GM18517 (cell line): ENCODE results near the gene NYAP2.
A peak's percentile ranks its signal among the peaks of the same experiment; 100 is the strongest.

ENCODE experiments used
- ATAC-seq: cut with Tn5 transposase; IDR thresholded peaks from one replicate; pipeline ENCODE4 v1.9.1; 2021; ENCODE audit warnings: mild to moderate bottlenecking, moderate library complexity; ENCODE audit not compliant: unreplicated experiment

NYAP2 gene

GRCh38 chr2:225615514-225615913 lies 216.0 kb downstream of the NYAP2 start:
- ATAC-seq: no peak

GRCh38 chr2:225616372-225616771 lies 216.9 kb downstream of the NYAP2 start:
- no peak for ATAC-seq

DNA sequence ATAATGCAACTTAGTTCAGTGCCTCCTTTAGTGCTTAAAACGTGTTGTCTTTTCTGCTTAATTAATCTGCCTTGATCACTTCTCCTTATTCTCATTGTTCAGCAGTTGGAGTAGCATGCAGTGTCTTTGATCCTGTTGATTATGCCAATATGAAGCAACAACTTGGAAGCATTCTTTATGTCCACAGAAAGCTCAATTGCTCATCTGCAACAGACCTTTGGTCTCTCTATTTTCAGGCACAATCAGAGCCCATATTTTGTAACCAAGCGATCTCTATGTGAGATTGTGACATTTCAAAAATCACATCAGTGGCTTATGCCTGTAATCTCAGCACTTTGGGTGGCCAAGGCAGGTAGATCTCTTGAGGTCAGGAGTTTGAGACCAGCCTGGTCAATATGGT lies 217.3 kb downstream of the NYAP2 start:
- ATAC-seq: no peak

DNA sequence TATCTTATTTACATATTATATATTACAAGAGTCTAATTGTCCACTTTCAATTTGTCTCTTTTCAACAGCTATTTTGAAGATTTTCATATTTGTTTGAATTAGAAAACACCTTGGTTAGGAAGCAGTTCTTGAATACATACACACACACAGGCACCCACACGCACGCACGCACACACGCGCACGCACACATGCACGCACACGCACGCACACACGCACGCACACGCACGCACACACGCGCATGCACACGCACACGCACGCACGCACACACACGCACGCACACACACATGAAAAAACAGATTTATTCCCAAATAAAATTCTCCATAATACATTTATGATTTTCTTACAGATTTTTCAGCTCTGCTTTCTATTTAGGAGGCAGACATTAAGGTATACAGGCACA lies 220.7 kb downstream of the NYAP2 start:
- no peak for ATAC-seq

GRCh38 chr2:225630824-225631533 lies 231.5 kb downstream of the NYAP2 start:
- ATAC-seq: no peak

GRCh38 chr2:225632351-225632750 lies 232.8 kb downstream of the NYAP2 start:
- no peak for ATAC-seq

DNA sequence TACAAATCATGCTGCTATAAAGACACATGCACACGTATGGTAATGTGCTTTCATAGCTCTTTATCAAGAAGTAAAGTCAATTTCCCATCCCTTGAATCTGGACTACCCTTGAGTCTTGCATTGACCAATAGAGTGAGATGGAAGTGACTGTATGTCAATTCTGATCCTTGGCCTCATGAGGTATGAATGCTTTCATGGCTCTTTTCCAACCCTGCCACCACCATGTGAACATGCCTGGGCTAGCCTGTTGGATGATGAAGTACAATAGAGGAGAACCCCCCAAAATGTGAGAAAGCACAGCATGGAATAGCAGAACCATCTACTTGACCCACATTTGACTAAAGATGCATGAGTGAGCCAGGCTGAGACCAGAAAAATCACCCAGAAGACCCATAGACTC lies 237.0 kb downstream of the NYAP2 start:
- no peak for ATAC-seq

DNA sequence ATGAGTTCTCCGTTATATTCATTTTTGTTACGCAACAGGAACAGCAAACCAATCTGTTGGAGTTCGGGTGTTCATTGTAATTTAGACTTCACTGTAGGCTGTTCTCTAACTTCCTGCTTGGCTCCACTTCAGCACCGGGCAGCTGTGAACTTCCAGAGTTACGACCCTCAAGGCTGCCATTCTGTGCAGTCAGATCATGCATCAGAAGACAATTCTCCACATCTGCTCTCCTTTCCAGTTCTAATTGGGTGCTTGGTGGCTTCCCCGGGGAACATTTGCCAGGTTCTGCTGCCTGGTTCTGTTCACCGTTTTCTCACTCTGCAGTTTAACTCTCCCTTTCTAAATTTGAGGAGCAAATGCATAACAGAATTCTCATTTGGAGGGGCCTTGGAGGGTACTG lies 237.7 kb downstream of the NYAP2 start:
- ATAC-seq: no peak

GRCh38 chr2:225640550-225640949 lies 241.0 kb downstream of the NYAP2 start:
- no peak for ATAC-seq

GRCh38 chr2:225649274-225649673 lies 249.8 kb downstream of the NYAP2 start:
- ATAC-seq: no peak

- ATAC-seq: no peak
Observed at GRCh38 chr2:225650041-225650440, 250.5 kb downstream of the NYAP2 start.

GRCh38 chr2:225660262-225661131 lies 261.0 kb downstream of the NYAP2 start:
- peak; percentile 83 for ATAC-seq

DNA sequence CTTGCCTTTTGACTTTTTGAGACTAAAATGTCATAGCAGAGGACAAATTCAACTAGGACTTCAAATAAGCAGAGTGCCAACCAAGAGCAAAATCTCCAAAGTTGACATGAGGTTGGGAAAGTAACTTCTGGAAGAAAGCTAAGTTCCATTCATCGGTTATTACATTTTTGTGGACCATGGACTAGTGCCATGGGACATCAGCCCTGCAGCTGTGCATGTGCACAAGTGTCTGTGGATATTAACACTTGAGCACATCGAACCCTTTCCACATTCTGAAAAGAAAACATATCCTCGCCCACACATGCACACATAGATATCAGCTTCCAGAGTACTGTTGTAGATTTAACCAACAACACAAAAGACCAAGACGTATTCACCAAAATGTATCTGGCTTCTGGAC lies 262.6 kb downstream of the NYAP2 start:
- ATAC-seq: no peak

DNA sequence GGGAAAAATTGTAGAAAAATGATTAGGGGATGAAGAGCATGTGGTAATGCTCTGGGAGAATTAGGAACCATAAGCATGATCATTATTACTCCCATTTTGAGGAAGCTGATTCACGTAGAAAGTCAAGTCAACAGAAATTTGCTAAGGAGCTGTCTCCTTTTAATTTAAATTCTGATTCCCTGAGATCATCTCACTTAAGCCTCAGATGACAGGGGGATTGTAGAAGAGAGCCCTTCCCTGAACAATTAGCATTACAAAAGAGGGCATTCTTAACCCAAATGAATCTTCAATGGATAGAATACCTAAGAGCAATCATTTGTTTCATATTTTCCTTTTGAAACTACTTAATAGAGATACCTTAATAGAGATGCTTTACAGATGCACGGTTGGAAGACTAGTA lies 267.9 kb downstream of the NYAP2 start:
- ATAC-seq: no peak

DNA sequence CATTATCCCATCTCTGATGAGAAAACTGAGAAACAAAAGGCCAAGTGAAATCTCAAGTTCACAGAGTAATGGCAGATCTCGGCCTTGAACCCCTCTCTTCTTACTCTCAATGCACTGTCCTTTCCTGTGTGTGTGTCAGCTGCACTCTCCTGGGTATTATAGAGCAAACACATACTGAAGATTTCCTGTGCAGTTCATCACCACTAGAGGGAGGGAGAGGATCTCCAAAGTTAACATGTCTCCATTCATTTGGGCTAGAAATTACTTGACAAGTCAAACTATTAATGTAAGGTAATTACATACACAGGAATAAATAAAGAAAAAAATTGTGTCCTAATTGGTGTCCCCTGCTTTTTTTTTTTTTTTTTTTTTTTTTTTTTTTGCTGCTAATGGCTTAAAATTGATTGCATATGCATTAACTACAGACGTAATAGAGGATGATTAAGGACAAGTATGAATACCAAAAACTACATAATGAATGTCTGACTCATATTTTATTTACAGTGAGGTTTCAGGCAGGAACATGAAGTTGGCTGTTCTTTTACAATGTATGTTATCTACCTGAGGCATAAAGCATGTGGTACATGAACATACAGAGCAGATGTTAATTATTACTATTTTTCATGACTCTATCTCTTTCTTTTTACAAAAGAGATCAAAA lies 269.2 kb downstream of the NYAP2 start:
- peak; percentile 89 for ATAC-seq

- ATAC-seq: no peak
Observed at GRCh38 chr2:225670111-225670974, 270.8 kb downstream of the NYAP2 start.

- no peak for ATAC-seq
Observed at GRCh38 chr2:225678792-225679191, 279.3 kb downstream of the NYAP2 start.

- ATAC-seq: no peak
Observed at GRCh38 chr2:225683258-225683657, 283.7 kb downstream of the NYAP2 start.

DNA sequence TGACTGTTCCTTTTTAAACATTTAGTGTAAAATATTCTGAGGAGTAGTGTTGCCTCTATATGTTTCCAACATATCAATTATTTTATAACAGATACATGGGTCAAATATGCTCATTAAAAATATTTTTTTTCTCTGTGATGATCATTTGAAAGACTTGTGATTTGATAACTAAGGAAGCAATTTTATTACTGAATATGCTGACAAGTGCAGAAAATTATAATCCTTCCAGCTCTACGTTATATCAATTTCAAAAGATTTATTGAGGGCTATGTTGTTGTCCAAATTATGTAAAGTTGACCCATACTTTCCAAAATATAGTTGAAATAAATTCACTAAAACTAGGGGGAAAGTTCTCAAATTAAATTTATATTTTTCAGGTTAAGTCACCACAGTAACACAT lies 290.6 kb downstream of the NYAP2 start:
- ATAC-seq: no peak

DNA sequence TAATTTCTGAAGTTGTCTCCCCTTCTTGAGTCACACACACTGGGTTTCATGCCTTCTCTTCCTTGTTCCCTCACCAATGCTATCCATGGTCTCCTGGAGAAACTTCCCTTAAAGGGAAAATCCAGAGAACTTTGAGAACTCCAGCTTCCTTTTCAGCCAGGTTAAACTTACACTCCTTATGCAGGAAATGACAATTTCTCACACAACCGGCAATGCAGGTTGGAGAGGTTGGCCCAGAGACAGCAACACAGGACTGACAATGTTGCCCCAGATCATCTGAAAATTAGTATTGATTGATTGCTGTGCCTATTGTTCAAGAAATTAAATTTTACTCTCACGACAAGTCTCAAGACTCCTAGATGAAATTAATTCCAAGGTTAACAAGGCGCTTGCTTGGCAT lies 292.2 kb downstream of the NYAP2 start:
- no peak for ATAC-seq

- no peak for ATAC-seq
Observed at GRCh38 chr2:225693259-225693658, 293.7 kb downstream of the NYAP2 start.
